H1 (cell line): Measurements from ENCODE around the gene ADM. TPM values are rescaled to one million over a fixed set of nuclear protein-coding genes. Genes with fewer than 3 reads are reported as not detected.
A peak's percentile ranks its signal among the peaks of the same experiment; 100 is the strongest.

ENCODE experiments used
- CTCF ChIA-PET: fragments of 300-600 bp; sonication (Branson Sonifier 250); formaldehyde crosslinking; loops from one replicate; lab custom pipeline; 2021; ENCODE audit not compliant: partially characterized antibody; lab: Charles Lee
- POLR2A ChIA-PET: fragments of 300-600 bp; sonication (Branson Sonifier 250); formaldehyde crosslinking; loops from one replicate; lab custom pipeline; 2021; ENCODE audit warnings: inconsistent platforms; ENCODE audit not compliant: partially characterized antibody; lab: Charles Lee
- DNase-seq, 2 experiments: peaks; one replicate each; pipeline versions ENCODE4 v3.0.0 to v3.0.0-alpha.2; 2010 to 2022; ENCODE audit warnings: low spot score in 2 of 2, low read depth in 1 of 2, mixed read lengths in 1 of 2
- FAIRE-seq: peaks from 2 replicates; lab custom pipeline; 2011; peaks lifted over from hg19 to GRCh38; lab: Jason Lieb, UNC
- H2AFZ ChIP-seq: 2 replicates; pipeline ENCODE4 v1.8.1; 2012; ENCODE audit warnings: low read length, inconsistent platforms
- H2AK5ac ChIP-seq: 2 replicates; pipeline ENCODE4 v1.6.1; 2013; ENCODE audit warnings: low read depth, low read length
- H2BK120ac ChIP-seq: replicated peaks from 2 replicates; pipeline ENCODE3; 2013; ENCODE audit warnings: low read depth, low read length, inconsistent platforms
- H2BK12ac ChIP-seq: 2 replicates; pipeline ENCODE4 v1.6.1; 2013; ENCODE audit warnings: low read depth, low read length
- H2BK15ac ChIP-seq: 2 replicates; pipeline ENCODE4 v1.6.1; 2013; ENCODE audit warnings: low read length
- H2BK20ac ChIP-seq: 2 replicates; pipeline ENCODE4 v1.6.1; 2013; ENCODE audit warnings: low read length
- H2BK5ac ChIP-seq: 2 replicates; pipeline ENCODE4 v1.6.1; 2013; ENCODE audit warnings: low read depth, low read length
- H3K14ac ChIP-seq: 2 replicates; pipeline ENCODE4 v1.6.1; 2013; ENCODE audit warnings: inconsistent platforms; ENCODE audit not compliant: insufficient read length
- H3K18ac ChIP-seq: 2 replicates; pipeline ENCODE4 v1.6.1; 2013; ENCODE audit warnings: low read length; ENCODE audit errors: extremely low read depth
- H3K23ac ChIP-seq: 2 replicates; pipeline ENCODE4 v1.6.1; 2013; ENCODE audit warnings: inconsistent platforms; ENCODE audit not compliant: insufficient read length
- H3K23me2 ChIP-seq: 2 replicates; pipeline ENCODE4 v1.6.1; 2013; ENCODE audit warnings: low read depth, low read length
- H3K27ac ChIP-seq: 2 replicates; pipeline ENCODE4 v1.6.1; 2011; ENCODE audit warnings: low read depth, low read length, inconsistent platforms
- H3K27me3 ChIP-seq, 4 experiments: replicated peaks in 1 of 4; 1 replicate in 1 of 4; 2 replicates in 3 of 4; pipeline versions ENCODE4 v1.6.1 to v1.8.1; 2011 to 2013; ENCODE audit warnings: low read length in 3 of 4, mild to moderate bottlenecking in 3 of 4, inconsistent platforms in 2 of 4, mixed read lengths in 2 of 4, moderate library complexity in 1 of 4; ENCODE audit not compliant: control insufficient read depth in 3 of 4, insufficient read depth in 3 of 4; ENCODE audit errors: extremely low read depth in 1 of 4
- H3K36me3 ChIP-seq, 4 experiments: 2 replicates each; pipeline versions ENCODE4 v1.6.1 to v1.8.1; 2011 to 2013; ENCODE audit warnings: mild to moderate bottlenecking in 4 of 4, low read length in 3 of 4, moderate library complexity in 2 of 4, control low read depth in 1 of 4, inconsistent platforms in 1 of 4; ENCODE audit not compliant: insufficient read depth in 4 of 4, control insufficient read depth in 2 of 4
- H3K4ac ChIP-seq: replicated peaks from 2 replicates; pipeline ENCODE3; 2013; ENCODE audit warnings: low read length, low read depth, mixed read lengths, inconsistent platforms; ENCODE audit not compliant: insufficient read length
- H3K4me1 ChIP-seq, 4 experiments: replicated peaks in 1 of 4; 1 replicate in 1 of 4; 2 replicates in 3 of 4; pipeline versions ENCODE4 v1.6.1 to v1.8.1; 2011 to 2013; ENCODE audit warnings: low read length in 3 of 4, inconsistent platforms in 2 of 4, mixed read lengths in 1 of 4; ENCODE audit not compliant: insufficient read depth in 4 of 4, control insufficient read depth in 3 of 4
- H3K4me2 ChIP-seq, 2 experiments: 2 replicates each; pipeline versions ENCODE4 v1.6.1 to v1.8.1; 2011 to 2013; ENCODE audit warnings: low read depth in 2 of 2, low read length in 2 of 2, control low read depth in 1 of 2, inconsistent platforms in 1 of 2, mild to moderate bottlenecking in 1 of 2; ENCODE audit not compliant: insufficient read depth in 1 of 2
- H3K4me3 ChIP-seq, 4 experiments: fragments of 200-600, 300-600 bp in 1 of 4; sonication (generic), shearing (Covaris generic), sonication (Bioruptor Twin) in 1 of 4; 2 replicates each; pipeline versions ENCODE4 v1.5.1 to v1.8.1; 2011 to 2016; ENCODE audit warnings: low read length in 4 of 4, low read depth in 3 of 4, control low read depth in 2 of 4, inconsistent platforms in 2 of 4, mild to moderate bottlenecking in 2 of 4, mixed read lengths in 1 of 4, moderate library complexity in 1 of 4; ENCODE audit not compliant: insufficient read depth in 2 of 4; ENCODE audit errors: extremely low read depth in 1 of 4
- H3K56ac ChIP-seq: replicated peaks from 2 replicates; pipeline ENCODE3; 2013; ENCODE audit warnings: low read depth, mild to moderate bottlenecking, mixed read lengths, low read length, inconsistent platforms; ENCODE audit not compliant: insufficient read length
- H3K79me1 ChIP-seq: 2 replicates; pipeline ENCODE4 v1.6.1; 2013; ENCODE audit warnings: low read depth, low read length, control low read depth
- H3K79me2 ChIP-seq, 2 experiments: 2 replicates each; pipeline versions ENCODE4 v1.6.1 to v1.8.1; 2012 to 2013; ENCODE audit warnings: low read length in 2 of 2, mild to moderate bottlenecking in 2 of 2, inconsistent platforms in 1 of 2; ENCODE audit not compliant: insufficient read depth in 2 of 2, control insufficient read depth in 1 of 2
- H3K9ac ChIP-seq, 4 experiments: replicated peaks in 1 of 4; 1 replicate in 1 of 4; 2 replicates in 3 of 4; pipeline versions ENCODE4 v1.6.1 to v1.8.1; 2011 to 2013; ENCODE audit warnings: low read depth in 3 of 4, low read length in 3 of 4, control low read depth in 2 of 4, mild to moderate bottlenecking in 2 of 4, moderate library complexity in 2 of 4, inconsistent platforms in 1 of 4; ENCODE audit errors: extremely low read depth in 1 of 4
- H3K9me3 ChIP-seq, 2 experiments: 2 replicates each; pipeline versions ENCODE4 v1.6.1 to v1.8.1; 2012 to 2013; ENCODE audit warnings: mild to moderate bottlenecking in 2 of 2, moderate library complexity in 2 of 2, control low read depth in 1 of 2, inconsistent platforms in 1 of 2, low read depth in 1 of 2, low read length in 1 of 2, mixed read lengths in 1 of 2; ENCODE audit not compliant: insufficient read depth in 2 of 2
- H4K20me1 ChIP-seq, 2 experiments: replicated peaks in 1 of 2; 2 replicates each; pipeline versions ENCODE3 to v1.8.1; 2011 to 2013; ENCODE audit warnings: inconsistent platforms in 2 of 2, low read length in 2 of 2, mild to moderate bottlenecking in 1 of 2; ENCODE audit not compliant: insufficient read depth in 2 of 2, control insufficient read depth in 1 of 2
- H4K5ac ChIP-seq: 2 replicates; pipeline ENCODE4 v1.6.1; 2013; ENCODE audit warnings: low read length, low read depth, mixed read lengths, inconsistent platforms; ENCODE audit not compliant: insufficient read length
- H4K8ac ChIP-seq: 2 replicates; pipeline ENCODE4 v1.8.0; 2013; ENCODE audit warnings: mild to moderate bottlenecking, moderate library complexity, low read length, inconsistent platforms; ENCODE audit not compliant: insufficient read depth; ENCODE audit errors: extremely low read depth
- H4K91ac ChIP-seq: replicated peaks from 2 replicates; pipeline ENCODE3; 2013; ENCODE audit warnings: low read length, mixed read lengths, inconsistent platforms; ENCODE audit not compliant: insufficient read length
- CBX5 ChIP-seq: fragments of 300-800, 300-1000 bp; sonication (generic); IDR thresholded peaks from 2 replicates; pipeline ENCODE4 v1.7.1; 2016; ENCODE audit warnings: antibody characterized with exemption, low read length, low read depth
- CHD2 ChIP-seq: IDR thresholded peaks from 2 replicates; pipeline ENCODE4 v1.6.1; 2012; ENCODE audit warnings: low read length, improper control_type of control experiment
- HDAC2 ChIP-seq, 2 experiments: fragments of 300-600 bp in 1 of 2; sonication (generic) in 1 of 2; IDR thresholded peaks; 2 replicates each; pipeline ENCODE4 v1.6.1; 2011 to 2012; ENCODE audit warnings: low read depth in 2 of 2, low read length in 2 of 2, mild to moderate bottlenecking in 2 of 2, moderate library complexity in 2 of 2, borderline replicate concordance in 1 of 2, inconsistent platforms in 1 of 2
- HDAC6 ChIP-seq: IDR thresholded peaks from one replicate; pipeline ENCODE4 v1.7.1; 2012; ENCODE audit warnings: low read depth, mild to moderate bottlenecking, inconsistent platforms, low read length, moderate library complexity
- KDM1A ChIP-seq: fragments of 200-600, 300-600 bp; sonication (generic); IDR thresholded peaks from 2 replicates; pipeline ENCODE4 v1.7.1; 2016; ENCODE audit warnings: mild to moderate bottlenecking, low read length, borderline replicate concordance
- NRF1 ChIP-seq: IDR thresholded peaks from 2 replicates; pipeline ENCODE4 v1.6.1; 2011; ENCODE audit warnings: mild to moderate bottlenecking, low read depth, low read length, improper control_type of control experiment
- SIRT6 ChIP-seq: IDR thresholded peaks from one replicate; pipeline ENCODE4 v1.7.1; 2012; ENCODE audit warnings: low read length, inconsistent platforms
- TAF1 ChIP-seq: IDR thresholded peaks from 2 replicates; pipeline ENCODE4 v1.6.1; 2011; ENCODE audit warnings: mild to moderate bottlenecking, low read depth, low read length
- TAF7 ChIP-seq: optimal IDR thresholded peaks from 2 replicates; pipeline ENCODE3; 2011; ENCODE audit warnings: low read depth, mild to moderate bottlenecking, inconsistent platforms, low read length, moderate library complexity, borderline replicate concordance
- YY1 ChIP-seq: IDR thresholded peaks from 2 replicates; pipeline ENCODE4 v1.6.1; 2011; ENCODE audit warnings: low read depth, mild to moderate bottlenecking, low read length
- ZNF274 ChIP-seq: IDR thresholded peaks from 2 replicates; pipeline ENCODE4 v1.7.0; 2012; ENCODE audit warnings: low read length, borderline replicate concordance; ENCODE audit errors: extremely low read depth
- WGBS, 2 experiments: shearing (Covaris generic) in 1 of 2; methylation state at CpG; one replicate each; pipeline versions ENCODE4 v1.1.6 to v1.1.7; 2013 to 2015; ENCODE audit warnings: low lambda C conversion rate in 2 of 2, mixed read lengths in 2 of 2, inconsistent platforms in 1 of 2, low coverage in 1 of 2, missing lambda C conversion rate in 1 of 2; ENCODE audit not compliant: insufficient replicate concordance in 2 of 2, insufficient coverage in 1 of 2, insufficient read length in 1 of 2; ENCODE audit errors: extremely low coverage in 1 of 2, missing lambda C conversion rate in 1 of 2; 5-methylcytosine and 5-hydroxymethylcytosine counted together
- polyA plus RNA-seq, 7 experiments: library from polyadenylated mRNA; depleted of rRNA in 3 of 7; stranded (reverse) in 5 of 7; unstranded in 2 of 7; fragments of >200 nt in 5 of 7; fragments of 200-250 nt in 2 of 7; gene quantifications; 1 replicate in 5 of 7; 2 replicates in 1 of 7; 4 replicates in 1 of 7; pipeline versions ENCODE4 v1.2.1 to v1.2.3, GENCODE V29; 2011 to 2013; ENCODE audit warnings: missing spikeins in 2 of 7, mixed read lengths in 2 of 7
- total RNA-seq: library from RNA; stranded (reverse); fragmentation: NEBNext Ultra II Directional; extraction: Animal tissue kit (Norgen Biotek cat#: 25700); gene quantifications from 2 replicates; pipeline ENCODE4 v1.2.1, GENCODE V29; 2021

Gene ADM
- total and polyA plus RNA-seq, 2 of the 8 experiments (the other 6 are each of a cell fraction or from before 2014, with no cell fraction given), result 94.1 to 95.6 TPM

DNA sequence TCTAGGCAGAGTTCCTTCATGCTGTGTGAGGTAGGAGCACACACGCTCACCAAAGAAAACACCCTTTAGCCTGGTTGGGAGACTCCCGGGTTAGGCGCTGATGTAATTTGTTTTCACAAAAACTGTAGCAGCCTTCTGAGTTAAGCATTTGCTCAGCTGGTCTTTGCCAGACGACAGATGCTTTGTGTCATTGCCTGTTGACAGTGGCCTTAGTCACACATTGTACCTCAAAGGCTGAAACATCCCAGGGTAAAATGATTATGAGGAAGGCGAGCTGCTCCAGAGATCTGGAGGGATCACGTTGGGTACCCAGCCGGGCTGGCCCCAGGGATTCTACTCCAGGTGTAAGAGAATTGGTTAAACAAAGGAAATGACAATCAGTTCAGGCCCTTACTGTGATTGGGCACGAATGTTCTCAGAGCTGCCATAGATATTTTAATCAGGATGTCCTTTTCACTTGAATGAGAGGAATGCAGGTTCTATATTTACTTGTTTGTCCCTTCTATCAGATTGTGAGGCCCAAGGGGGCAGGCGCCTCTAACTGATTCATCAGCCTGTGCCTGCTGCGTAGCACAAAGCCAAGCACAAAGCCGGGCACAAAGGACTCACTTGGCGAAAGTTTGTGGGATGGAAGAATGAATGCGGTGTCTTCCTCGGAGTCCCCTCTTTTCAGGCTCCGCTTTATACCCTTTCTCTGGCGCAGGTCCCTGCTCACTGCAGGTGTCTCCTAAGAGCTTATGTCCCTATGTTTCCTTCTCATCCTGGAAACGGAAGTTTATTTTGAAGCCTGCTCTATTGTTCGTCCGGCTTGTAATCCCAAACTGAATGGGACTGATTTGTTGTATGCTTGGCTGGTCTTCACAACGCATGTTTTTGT is 47.1 kb downstream of the ADM start:
- no peak overlapping the region for H2AFZ ChIP-seq
- POLR2A ChIA-PET, result interaction anchor here (0.5 to 5.5 kb wide), 25 partner anchors 9 to 1651 kb away, joined by 3 to 129 read pairs (median 3); partner anchors contain the start of genes ADM, SBF2 and WEE1
- no peak for TF ChIP-seq NRF1
- peak; percentile 86 for TF ChIP-seq TAF7
- peak; percentile 56 for TF ChIP-seq CHD2
- no peak for TF ChIP-seq SIRT6
- peak; percentile 63 for TF ChIP-seq TAF1
- TF ChIP-seq HDAC2 (IDR thresholded peaks at IDR 0.05; ENCODE audit: borderline replicate concordance in 1 of 2, low read depth in 2 of 2, low read length in 2 of 2), result peak; percentile 55 to 98; a peak in 3 of 4 replicates
- TF ChIP-seq KDM1A, result peak; percentile 88; the same call in 1 of the 2 replicates
- no peak for TF ChIP-seq CBX5
- TF ChIP-seq YY1, result peak; percentile 68
- TF ChIP-seq ZNF274, result no peak
- TF ChIP-seq HDAC6, result no peak

More for the DNA sequence above, 47.1 kb downstream of the ADM start:
- H4K5ac ChIP-seq, result peak overlapping the region; percentile 92
- no peaks in the 10 kb centered on the region for H4K20me1 ChIP-seq
- peak overlapping the region; percentile 100 for H4K91ac ChIP-seq
- H3K36me3 ChIP-seq, result no peaks in the 10 kb centered on the region; a peak in 1 of 8 replicates
- 2% methylated on average over 20 of the region's 20 CpGs; no CpG with 5 or more reads in 1 of the 2 experiments for WGBS, 2 experiments
- H3K56ac ChIP-seq, result peak overlapping the region; percentile 89
- peak overlapping the region; percentile 96 for H3K18ac ChIP-seq
- peak overlapping the region; percentile 22; the same call in 1 of the 2 replicates for H4K8ac ChIP-seq
- H3K4ac ChIP-seq, result peak overlapping the region; percentile 98
- no peaks in the 10 kb centered on the region for H3K79me2 ChIP-seq
- no peaks in the 10 kb centered on the region for H3K79me1 ChIP-seq
- no peak overlapping the region; the same call in 1 of the 2 replicates for H2BK15ac ChIP-seq
- peaks cover 5 to 25% (median 16%) of the 10 kb centered on the region in 4 experiments; a peak in 6 of 7 replicates for H3K4me1 ChIP-seq
- peaks cover 0 to 6% of the 10 kb centered on the region in 2 experiments; a peak in 1 of 4 replicates for H3K9me3 ChIP-seq
- peak overlapping the region; percentile 95 for H3K27ac ChIP-seq
- peak overlapping the region; percentile 75 for H2BK120ac ChIP-seq
- peak overlapping the region; percentile 94 for H2BK12ac ChIP-seq
- peak overlapping the region; percentile 78; the same call in 1 of the 2 replicates for H2AK5ac ChIP-seq
- peak overlapping the region; percentile 56 to 81 for H3K4me2 ChIP-seq
- H2BK5ac ChIP-seq, result peak overlapping the region; percentile 99
- peak overlapping the region; percentile 40; the same call in 1 of the 2 replicates for H2BK20ac ChIP-seq
- DNase-seq (peak; percentile 85 to 98), FAIRE-seq (peak; percentile 97)
- H3K23ac ChIP-seq, result no peak overlapping the region
- CTCF ChIA-PET, result interaction anchor here (2.0 to 6.3 kb wide), 2 partner anchors 16 to 49 kb away, joined by 4 to 53 read pairs; no protein-coding TSS in a partner anchor
- no peaks in the 10 kb centered on the region; a peak in 1 of 7 replicates for H3K27me3 ChIP-seq
- no peak overlapping the region for H3K14ac ChIP-seq
- H3K9ac ChIP-seq, result peak overlapping the region in 3 of 4 experiments; percentile 35 to 58 (median 56); a peak in 5 of 7 replicates
- H3K4me3 ChIP-seq, result peak overlapping the region in 2 of 4 experiments; percentile 3 to 35; a peak in 1 of 8 replicates
- no peaks in the 10 kb centered on the region for H3K23me2 ChIP-seq
